HG03558 (cell line): ENCODE measurements around the gene ID2.

Source experiments
- ATAC-seq: cut with Tn5 transposase; IDR thresholded peaks from one replicate; pipeline ENCODE4 v1.9.1; 2021; ENCODE audit warnings: moderate number of reproducible peaks; ENCODE audit not compliant: unreplicated experiment; ENCODE audit errors: extremely low read depth

The ID2 gene

GRCh38 chr2:8681786-8682692 lies at the start of gene ID2:
Gene ID2 (plus strand): TSS chr2:8682056. CDS start chr2:8682166, 110 bp downstream.
- ATAC-seq, result peak; percentile 41

- no peak for ATAC-seq
Measured at GRCh38 chr2:8632755-8633154, 49.1 kb upstream of the ID2 start.

GRCh38 chr2:8633186-8633734 lies 48.6 kb upstream of the ID2 start:
- no peak for ATAC-seq

- no peak for ATAC-seq
Measured at GRCh38 chr2:8633735-8634313, 48.0 kb upstream of the ID2 start.

- ATAC-seq, result no peak
Measured at GRCh38 chr2:8634466-8635172, 47.2 kb upstream of the ID2 start.

GRCh38 chr2:8636041-8636491 lies 45.8 kb upstream of the ID2 start:
- ATAC-seq, result no peak

- no peak for ATAC-seq
Measured at GRCh38 chr2:8636721-8637636, 44.9 kb upstream of the ID2 start.

GRCh38 chr2:8638327-8638726 lies 43.5 kb upstream of the ID2 start:
- no peak for ATAC-seq

- ATAC-seq, result no peak
Measured at GRCh38 chr2:8639122-8639635, 42.7 kb upstream of the ID2 start.

- ATAC-seq, result no peak
Measured at GRCh38 chr2:8640498-8640897, 41.4 kb upstream of the ID2 start.

GRCh38 chr2:8641301-8641965 lies 40.4 kb upstream of the ID2 start:
- ATAC-seq, result no peak

- ATAC-seq, result no peak
Measured at GRCh38 chr2:8642366-8643068, 39.3 kb upstream of the ID2 start.

- no peak for ATAC-seq
Measured at GRCh38 chr2:8643250-8643995, 38.4 kb upstream of the ID2 start.

GRCh38 chr2:8643996-8644356 lies 37.9 kb upstream of the ID2 start:
- ATAC-seq, result no peak

- ATAC-seq, result no peak
Measured at GRCh38 chr2:8644605-8645175, 37.2 kb upstream of the ID2 start.

GRCh38 chr2:8645176-8645831 lies 36.6 kb upstream of the ID2 start:
- no peak for ATAC-seq
